GM12892 (cell line): Measurements from ENCODE around the gene PAX2.

Experiments
- POLR2A ChIP-seq: IDR thresholded peaks from 2 replicates; pipeline ENCODE4 v1.6.1; 2011; ENCODE audit warnings: low read depth, low read length, control low read depth
- POLR2AphosphoS5 ChIP-seq: IDR thresholded peaks from 2 replicates; pipeline ENCODE4 v1.6.1; 2011; ENCODE audit warnings: low read depth, low read length, control low read depth
- TAF1 ChIP-seq: IDR thresholded peaks from 2 replicates; pipeline ENCODE4 v1.6.1; 2011; ENCODE audit warnings: low read depth, mild to moderate bottlenecking, control low read depth, low read length, borderline replicate concordance

DNA sequence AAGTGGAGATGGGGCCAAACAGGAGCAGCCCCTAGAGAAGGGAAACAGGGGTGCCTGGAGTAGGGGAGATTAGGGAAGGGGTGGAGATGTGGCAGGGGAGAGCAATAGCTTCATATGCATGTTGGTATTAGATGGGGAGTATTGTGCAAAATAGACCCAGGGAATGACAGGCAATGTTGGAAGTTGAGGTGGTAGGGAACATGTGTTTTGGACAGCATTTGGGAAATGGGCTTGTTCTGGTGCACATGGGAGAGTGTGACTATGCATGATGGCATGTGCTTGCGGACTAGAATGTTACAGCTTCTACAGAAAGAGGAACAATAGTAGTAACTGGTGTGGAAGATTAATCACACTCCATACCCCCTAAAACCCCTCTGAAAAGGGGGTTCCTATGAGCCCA, 10.4 kb downstream of the PAX2 start:
- TF ChIP-seq POLR2AphosphoS5 (no peak), POLR2A (no peak), TAF1 (no peak)
